SK-N-SH (cell line): ENCODE data around the gene TFAP2D. TPM values are rescaled to one million over a fixed set of nuclear protein-coding genes. Genes with fewer than 3 reads are reported as not detected.

ENCODE experiments used
- CTCF ChIA-PET: fragments of 300-600, 350-600 bp; formaldehyde crosslinking; extraction: SDS; loops from one replicate; lab custom pipeline; 2021; lab: Yijun Ruan, JAX
- POLR2A ChIA-PET: fragments of 350-600 bp; sonication (Branson Sonifier 250); formaldehyde crosslinking; extraction: SDS; loops from one replicate; lab custom pipeline; 2020; ENCODE audit warnings: antibody characterized with exemption, inconsistent platforms; lab: Yijun Ruan, JAX
- DNase-seq: peaks from one replicate; pipeline ENCODE4 v3.0.0; 2012
- H2AFZ ChIP-seq: fragments of 200-600 bp; sonication (generic); 2 replicates; pipeline ENCODE4 v1.8.1; 2016; ENCODE audit warnings: antibody characterized with exemption, mild to moderate bottlenecking, low read depth
- H3F3A ChIP-seq: fragments of 200-600 bp; sonication (generic); replicated peaks from 2 replicates; pipeline ENCODE3; 2016; ENCODE audit warnings: antibody characterized with exemption, mild to moderate bottlenecking; ENCODE audit not compliant: insufficient read depth
- H3K27ac ChIP-seq, 2 experiments: fragments of 200-500 bp in 1 of 2; fragments of 200-600 bp in 1 of 2; sonication (Bioruptor generic) in 1 of 2; sonication (generic), shearing (Covaris generic) in 1 of 2; 2 replicates each; pipeline versions ENCODE4 v1.5.1 to v1.6.1; 2014 to 2016; ENCODE audit warnings: low read depth in 2 of 2, inconsistent platforms in 1 of 2, low read length in 1 of 2, mild to moderate bottlenecking in 1 of 2, mixed read lengths in 1 of 2
- H3K27me3 ChIP-seq: fragments of 200-600 bp; sonication (generic), shearing (Covaris generic); 2 replicates; pipeline ENCODE4 v1.6.1; 2016; ENCODE audit warnings: mixed run types; ENCODE audit not compliant: insufficient read depth
- H3K36me3 ChIP-seq, 2 experiments: fragments of 200-500 bp in 1 of 2; fragments of 200-600 bp in 1 of 2; sonication (Bioruptor generic) in 1 of 2; sonication (generic) in 1 of 2; replicated peaks in 1 of 2; 2 replicates each; pipeline versions ENCODE3 to v1.5.1; 2014 to 2016; ENCODE audit warnings: low read length in 1 of 2, mild to moderate bottlenecking in 1 of 2; ENCODE audit not compliant: insufficient read depth in 2 of 2, control insufficient read depth in 1 of 2
- H3K4me1 ChIP-seq, 2 experiments: fragments of 200-500 bp in 1 of 2; fragments of 200-600 bp in 1 of 2; sonication (Bioruptor generic) in 1 of 2; sonication (generic), shearing (Covaris generic) in 1 of 2; 2 replicates each; pipeline versions ENCODE4 v1.5.1 to v1.6.1; 2014 to 2016; ENCODE audit warnings: low read depth in 1 of 2, low read length in 1 of 2, mixed run types in 1 of 2; ENCODE audit not compliant: insufficient read depth in 2 of 2, control insufficient read depth in 1 of 2
- H3K4me2 ChIP-seq: fragments of 200-600 bp; sonication (generic), shearing (Covaris generic); 2 replicates; pipeline ENCODE4 v1.6.1; 2017; ENCODE audit warnings: mixed run types
- H3K4me3 ChIP-seq, 2 experiments: fragments of 200-500 bp in 1 of 2; fragments of 200-600 bp in 1 of 2; sonication (Bioruptor generic) in 1 of 2; sonication (generic), shearing (Covaris generic) in 1 of 2; 2 replicates each; pipeline versions ENCODE4 v1.5.1 to v1.8.1; 2014 to 2016; ENCODE audit warnings: low read depth in 2 of 2, inconsistent platforms in 1 of 2, low read length in 1 of 2, mild to moderate bottlenecking in 1 of 2, mixed read lengths in 1 of 2, moderate library complexity in 1 of 2
- H3K79me2 ChIP-seq: fragments of 200-600 bp; sonication (generic); 2 replicates; pipeline ENCODE4 v1.8.1; 2017; ENCODE audit warnings: mild to moderate bottlenecking; ENCODE audit not compliant: insufficient read depth
- H3K9ac ChIP-seq: fragments of 200-600 bp; sonication (generic); 2 replicates; pipeline ENCODE4 v1.6.1; 2017; ENCODE audit warnings: mixed run types
- H3K9me2 ChIP-seq: fragments of 200-600 bp; sonication (generic); 2 replicates; pipeline ENCODE4 v1.6.1; 2017; ENCODE audit warnings: mixed run types
- H3K9me3 ChIP-seq: fragments of 200-600 bp; sonication (generic); 2 replicates; pipeline ENCODE4 v1.6.1; 2017; ENCODE audit warnings: mixed run types, mild to moderate bottlenecking, moderate library complexity
- H4K20me1 ChIP-seq: fragments of 200-600 bp; sonication (generic); 2 replicates; pipeline ENCODE4 v1.6.1; 2017; ENCODE audit warnings: mild to moderate bottlenecking, mixed run types; ENCODE audit not compliant: insufficient read depth
- CHD2 ChIP-seq: fragments of 150-350 bp; IDR thresholded peaks from 2 replicates; pipeline ENCODE4 v1.6.1; 2018; ENCODE audit warnings: low read length; ENCODE audit not compliant: partially characterized antibody
- ELF1 ChIP-seq: IDR thresholded peaks from 2 replicates; pipeline ENCODE4 v1.4.0; 2012
- EZH2phosphoT487 ChIP-seq: fragments of 200-600 bp; sonication (generic); IDR thresholded peaks from 2 replicates; pipeline ENCODE4 v1.6.1; 2017; ENCODE audit warnings: low read depth, mixed run types, mild to moderate bottlenecking, antibody characterized with exemption, moderate library complexity, borderline replicate concordance
- IRF3 ChIP-seq: fragments of 150-350 bp; IDR thresholded peaks from 2 replicates; pipeline ENCODE4 v1.6.1; 2016; ENCODE audit warnings: mild to moderate bottlenecking, low read depth, low read length
- NFIC ChIP-seq: IDR thresholded peaks from 2 replicates; pipeline ENCODE4 v1.4.0; 2012; ENCODE audit warnings: borderline replicate concordance
- PBX3 ChIP-seq: IDR thresholded peaks from 2 replicates; pipeline ENCODE4; 2012
- RFX5 ChIP-seq: IDR thresholded peaks from 2 replicates; pipeline ENCODE4 v1.6.1; 2012; ENCODE audit warnings: mild to moderate bottlenecking, improper control_type of control experiment, low read length
- RXRA ChIP-seq: IDR thresholded peaks from 2 replicates; pipeline ENCODE4 v1.4.0; 2012; ENCODE audit warnings: low read depth, mild to moderate bottlenecking, borderline replicate concordance
- TEAD4 ChIP-seq: IDR thresholded peaks from 2 replicates; pipeline ENCODE4 v1.4.0; 2012; ENCODE audit warnings: mild to moderate bottlenecking, borderline replicate concordance; ENCODE audit not compliant: insufficient read depth
- USF2 ChIP-seq: fragments of 150-350 bp; IDR thresholded peaks from 2 replicates; pipeline ENCODE4 v1.6.1; 2017; ENCODE audit warnings: antibody characterized with exemption, low read length, low read depth, borderline replicate concordance
- YY1 ChIP-seq: IDR thresholded peaks from 2 replicates; pipeline ENCODE4 v1.4.0; 2012; ENCODE audit warnings: low read depth, mild to moderate bottlenecking
- WGBS: methylation state at CpG from one replicate; pipeline ENCODE4 v1.1.6; 2017; ENCODE audit warnings: low lambda C conversion rate; 5-methylcytosine and 5-hydroxymethylcytosine counted together
- polyA plus RNA-seq, 3 experiments: library from polyadenylated mRNA; depleted of rRNA; stranded (reverse); fragments of >200 nt; gene quantifications; 2 replicates each; pipeline ENCODE4 v1.2.3, GENCODE V29; 2012
- TF ChIP-seq, protein P1 (sequence below): IDR thresholded peaks from 2 replicates; pipeline ENCODE4 v1.4.0; 2012; ENCODE audit warnings: low read depth
- TF ChIP-seq, protein P2 (sequence below): IDR thresholded peaks from 2 replicates; pipeline ENCODE4 v1.4.0; 2012; ENCODE audit warnings: low read depth, borderline replicate concordance
- TF ChIP-seq, protein P3 (sequence below): fragments of 200-600 bp; sonication (generic); IDR thresholded peaks from 2 replicates; pipeline ENCODE4 v1.6.1; 2017; ENCODE audit warnings: antibody characterized with exemption, mild to moderate bottlenecking, moderate library complexity

Gene TFAP2D
- polyA plus RNA-seq, 1 of the 3 experiments (the other 2 are of a cell fraction), result not detected

GRCh38 chr6:50708664-50709365 is 4.5 kb upstream of the TFAP2D start:
- CTCF ChIA-PET, result no interaction called here
- POLR2A ChIA-PET, result no interaction called here
- no peaks in the 10 kb centered on the region for H4K20me1 ChIP-seq

GRCh38 chr6:50709366-50709734 is 4.0 kb upstream of the TFAP2D start:
- CTCF ChIA-PET, result no interaction called here
- H3K27ac ChIP-seq, result no peak overlapping the region
- H3K9ac ChIP-seq, result no peak overlapping the region
- H3K9me2 ChIP-seq, result no peaks in the 10 kb centered on the region
- no peaks in the 10 kb centered on the region for H3K36me3 ChIP-seq
- H3K4me3 ChIP-seq, result no peak overlapping the region
- peaks cover 9% of the 10 kb centered on the region; the same call in 1 of the 2 replicates for H3K27me3 ChIP-seq
- H2AFZ ChIP-seq, result no peak overlapping the region
- DNase-seq, result no peak
- H3K79me2 ChIP-seq, result no peaks in the 10 kb centered on the region
- H3K4me1 ChIP-seq, result peaks cover 0 to 2% of the 10 kb centered on the region in 2 experiments; a peak in 1 of 4 replicates
- no peak for TF ChIP-seq ELF1
- no peak for TF ChIP-seq YY1
- no peak for TF ChIP-seq USF2
- no peak for TF ChIP-seq RXRA
- TF ChIP-seq, protein P1, sequence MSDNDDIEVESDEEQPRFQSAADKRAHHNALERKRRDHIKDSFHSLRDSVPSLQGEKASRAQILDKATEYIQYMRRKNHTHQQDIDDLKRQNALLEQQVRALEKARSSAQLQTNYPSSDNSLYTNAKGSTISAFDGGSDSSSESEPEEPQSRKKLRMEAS, result no peak
- TF ChIP-seq, protein P2, sequence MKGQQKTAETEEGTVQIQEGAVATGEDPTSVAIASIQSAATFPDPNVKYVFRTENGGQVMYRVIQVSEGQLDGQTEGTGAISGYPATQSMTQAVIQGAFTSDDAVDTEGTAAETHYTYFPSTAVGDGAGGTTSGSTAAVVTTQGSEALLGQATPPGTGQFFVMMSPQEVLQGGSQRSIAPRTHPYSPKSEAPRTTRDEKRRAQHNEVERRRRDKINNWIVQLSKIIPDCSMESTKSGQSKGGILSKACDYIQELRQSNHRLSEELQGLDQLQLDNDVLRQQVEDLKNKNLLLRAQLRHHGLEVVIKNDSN, result no peak
- TF ChIP-seq RFX5, result no peak
- TF ChIP-seq, protein P3, sequence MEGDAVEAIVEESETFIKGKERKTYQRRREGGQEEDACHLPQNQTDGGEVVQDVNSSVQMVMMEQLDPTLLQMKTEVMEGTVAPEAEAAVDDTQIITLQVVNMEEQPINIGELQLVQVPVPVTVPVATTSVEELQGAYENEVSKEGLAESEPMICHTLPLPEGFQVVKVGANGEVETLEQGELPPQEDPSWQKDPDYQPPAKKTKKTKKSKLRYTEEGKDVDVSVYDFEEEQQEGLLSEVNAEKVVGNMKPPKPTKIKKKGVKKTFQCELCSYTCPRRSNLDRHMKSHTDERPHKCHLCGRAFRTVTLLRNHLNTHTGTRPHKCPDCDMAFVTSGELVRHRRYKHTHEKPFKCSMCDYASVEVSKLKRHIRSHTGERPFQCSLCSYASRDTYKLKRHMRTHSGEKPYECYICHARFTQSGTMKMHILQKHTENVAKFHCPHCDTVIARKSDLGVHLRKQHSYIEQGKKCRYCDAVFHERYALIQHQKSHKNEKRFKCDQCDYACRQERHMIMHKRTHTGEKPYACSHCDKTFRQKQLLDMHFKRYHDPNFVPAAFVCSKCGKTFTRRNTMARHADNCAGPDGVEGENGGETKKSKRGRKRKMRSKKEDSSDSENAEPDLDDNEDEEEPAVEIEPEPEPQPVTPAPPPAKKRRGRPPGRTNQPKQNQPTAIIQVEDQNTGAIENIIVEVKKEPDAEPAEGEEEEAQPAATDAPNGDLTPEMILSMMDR, result no peak
- no peak for TF ChIP-seq EZH2phosphoT487
- TF ChIP-seq IRF3, result no peak
- no peak for TF ChIP-seq CHD2
- no peak for TF ChIP-seq NFIC
- no peak for TF ChIP-seq PBX3
- no peaks in the 10 kb centered on the region for H3F3A ChIP-seq
- POLR2A ChIA-PET, result no interaction called here
- H3K9me3 ChIP-seq, result no peaks in the 10 kb centered on the region
- 34% methylated on average over 6 of the region's 6 CpGs for WGBS
- no peak overlapping the region for H3K4me2 ChIP-seq
- no peaks in the 10 kb centered on the region for H4K20me1 ChIP-seq

More at GRCh38 chr6:50708664-50709365, 4.5 kb upstream of the TFAP2D start:
- no peaks in the 10 kb centered on the region for H3K4me1 ChIP-seq
- peaks cover 4% of the 10 kb centered on the region; the same call in 1 of the 2 replicates for H3K27me3 ChIP-seq
- H3K27ac ChIP-seq, result no peak overlapping the region
- no peak overlapping the region for H3K9ac ChIP-seq
- WGBS, result 64% methylated on average over 22 of the region's 22 CpGs
- no peaks in the 10 kb centered on the region for H3K9me2 ChIP-seq
- H3F3A ChIP-seq, result no peaks in the 10 kb centered on the region
- no peak overlapping the region for H3K4me3 ChIP-seq
- no peak for TF ChIP-seq NFIC
- TF ChIP-seq TEAD4, result no peak
- no peak overlapping the region for H3K4me2 ChIP-seq
- no peaks in the 10 kb centered on the region for H3K79me2 ChIP-seq
- no peak for DNase-seq
- H3K36me3 ChIP-seq, result no peaks in the 10 kb centered on the region
- H2AFZ ChIP-seq, result no peak overlapping the region
- no peaks in the 10 kb centered on the region for H3K9me3 ChIP-seq
